Astrocyte of the cerebellum (primary cell): Measurements from ENCODE around the gene CACNA1A.

ENCODE experiments used
- DNase-seq: peaks from one replicate; pipeline ENCODE4 v3.0.0-alpha.2; 2011; ENCODE audit warnings: low read depth
- H3K4me3 ChIP-seq: 2 replicates; pipeline ENCODE4 v1.5.1; 2011; ENCODE audit warnings: mild to moderate bottlenecking, low read depth, low read length, moderate library complexity
- CTCF ChIP-seq: IDR thresholded peaks from 2 replicates; pipeline ENCODE4 v1.5.1; 2012; ENCODE audit warnings: low read length, low read depth, moderate library complexity, mild to moderate bottlenecking; ENCODE audit errors: missing control alignments
- in situ Hi-C: cut with HindIII; loops from 2 replicates; pipeline ENCODE4 v1.10.0; 2017; ENCODE audit warnings: low sequenced_read_pairs

The CACNA1A gene

GRCh38 chr19:13315495-13315894, 190.8 kb downstream of the CACNA1A start:
- H3K4me3 ChIP-seq, result no peak overlapping the region
- no peak for TF ChIP-seq CTCF
- no peak for DNase-seq
- in situ Hi-C loops, result no loop called here

GRCh38 chr19:13314761-13315160, 191.5 kb downstream of the CACNA1A start:
- DNase-seq, result no peak
- TF ChIP-seq CTCF, result no peak
- in situ Hi-C loops, result no loop called here
- H3K4me3 ChIP-seq, result no peak overlapping the region

GRCh38 chr19:13313875-13314274, 192.4 kb downstream of the CACNA1A start:
- in situ Hi-C loops, result no loop called here
- no peak for DNase-seq
- no peak for TF ChIP-seq CTCF
- H3K4me3 ChIP-seq, result no peak overlapping the region

GRCh38 chr19:13309864-13310263, 196.4 kb downstream of the CACNA1A start:
- in situ Hi-C loops, result no loop called here
- no peak for DNase-seq
- H3K4me3 ChIP-seq, result no peak overlapping the region
- no peak for TF ChIP-seq CTCF

GRCh38 chr19:13303381-13304129, 202.7 kb downstream of the CACNA1A start:
- DNase-seq, result no peak
- no peak for TF ChIP-seq CTCF
- H3K4me3 ChIP-seq, result no peak overlapping the region
- in situ Hi-C loops, result no loop called here

GRCh38 chr19:13302526-13303270, 203.6 kb downstream of the CACNA1A start:
- no peak for TF ChIP-seq CTCF
- DNase-seq, result no peak
- in situ Hi-C loops, result no loop called here
- no peak overlapping the region for H3K4me3 ChIP-seq
